Activated CD8-positive, alpha-beta T cell treated with anti-CD3 and anti-CD28 coated beads for 36 hours (primary cell): ENCODE results near the gene HTRA2. TPM values are rescaled to one million over a fixed set of nuclear protein-coding genes. Genes with fewer than 3 reads are reported as not detected.

ENCODE experiments used
- ATAC-seq: fragments of 200-7000 bp; cut with Tn5 transposase; one replicate; pipeline ENCODE4 v1.10.0; 2021; ENCODE audit warnings: mild to moderate bottlenecking, moderate library complexity
- CTCF ChIA-PET: fragments of 350-600 bp; sonication (Branson Sonifier 250); formaldehyde crosslinking; loops from one replicate; lab custom pipeline; 2021; ENCODE audit warnings: antibody characterized with exemption; lab: Charles Lee
- POLR2A ChIA-PET: fragments of 350-600 bp; sonication (Branson Sonifier 250); formaldehyde crosslinking; loops from one replicate; lab custom pipeline; 2021; ENCODE audit warnings: antibody characterized with exemption; lab: Charles Lee
- DNase-seq: peaks from one replicate; pipeline ENCODE4 v3.0.0-alpha.2; 2020
- H3K27ac Mint-ChIP-seq: one replicate; pipeline ENCODE4 v1.8.0; 2021; ENCODE audit warnings: mild to moderate bottlenecking, mixed read lengths
- H3K27me3 Mint-ChIP-seq: one replicate; pipeline ENCODE4 v1.8.0; 2021; ENCODE audit warnings: mixed read lengths
- H3K36me3 Mint-ChIP-seq: one replicate; pipeline ENCODE4 v1.8.0; 2021; ENCODE audit warnings: low read depth, mixed read lengths
- H3K4me1 Mint-ChIP-seq: one replicate; pipeline ENCODE4 v1.8.0; 2021; ENCODE audit warnings: low read depth, mixed read lengths
- H3K4me3 Mint-ChIP-seq: one replicate; pipeline ENCODE4 v1.8.0; 2021; ENCODE audit warnings: mild to moderate bottlenecking, moderate library complexity, mixed read lengths
- H3K9me3 Mint-ChIP-seq: one replicate; pipeline ENCODE4 v1.8.0; 2021; ENCODE audit warnings: mixed read lengths
- intact Hi-C: fragments of 100-400 bp; cut with micrococcal nuclease; formaldehyde crosslinking; loops from one replicate; pipeline ENCODE4 v1.10.0; 2022
- total RNA-seq, 2 experiments: library from RNA; stranded (reverse); gene quantifications; one replicate each; pipeline ENCODE4 v1.2.3, GENCODE V29; 2021
- TF ChIP-seq, protein P1 (sequence below): fragments of 200-600 bp; IDR thresholded peaks from one replicate; pipeline ENCODE4 v1.8.0; 2022; ENCODE audit warnings: antibody characterized with exemption, mild to moderate bottlenecking

HTRA2 gene
- total RNA-seq, 2 experiments from 2014 or later, result 42.0 to 45.0 TPM

DNA sequence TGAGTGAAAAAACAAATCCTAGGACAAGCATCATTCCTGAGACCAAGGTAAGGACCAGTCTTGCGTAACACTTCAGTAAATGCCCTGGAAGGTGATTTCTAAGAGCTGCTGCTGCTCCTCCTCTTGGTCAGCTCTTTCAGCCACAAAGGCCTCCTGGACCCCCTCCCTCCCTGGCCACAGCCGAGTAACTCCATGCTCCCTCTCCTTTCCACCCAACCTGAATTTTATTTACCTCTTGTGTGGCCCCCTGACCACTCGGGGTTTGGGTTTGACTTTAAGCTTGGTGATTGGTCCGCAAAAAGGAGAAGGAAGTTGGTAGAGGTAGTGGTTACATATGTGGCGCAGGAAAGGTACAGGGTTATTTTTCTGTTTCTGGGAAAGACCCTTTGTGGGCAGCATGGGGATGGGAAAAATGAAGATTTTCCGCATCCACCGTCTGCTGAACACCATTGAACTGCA is 9.2 kb downstream of the HTRA2 start:
- ATAC-seq (no peak), DNase-seq (no peak)
- ChIA-PET CTCF (interaction anchor here (0.9 to 1.7 kb wide), 9 partner anchors 9 to 57 kb away, joined by 3 to 4 read pairs (median 4); partner anchors contain the start of genes AUP1, HTRA2 and LOXL3), POLR2A (interaction anchor here (1.6 kb wide), 1 partner anchor 19 kb away, joined by 4 read pairs; no protein-coding TSS in a partner anchor)
- no peak overlapping the region for H3K27ac Mint-ChIP-seq
- H3K9me3 Mint-ChIP-seq, result no peaks in the 10 kb centered on the region
- TF ChIP-seq, protein P1, sequence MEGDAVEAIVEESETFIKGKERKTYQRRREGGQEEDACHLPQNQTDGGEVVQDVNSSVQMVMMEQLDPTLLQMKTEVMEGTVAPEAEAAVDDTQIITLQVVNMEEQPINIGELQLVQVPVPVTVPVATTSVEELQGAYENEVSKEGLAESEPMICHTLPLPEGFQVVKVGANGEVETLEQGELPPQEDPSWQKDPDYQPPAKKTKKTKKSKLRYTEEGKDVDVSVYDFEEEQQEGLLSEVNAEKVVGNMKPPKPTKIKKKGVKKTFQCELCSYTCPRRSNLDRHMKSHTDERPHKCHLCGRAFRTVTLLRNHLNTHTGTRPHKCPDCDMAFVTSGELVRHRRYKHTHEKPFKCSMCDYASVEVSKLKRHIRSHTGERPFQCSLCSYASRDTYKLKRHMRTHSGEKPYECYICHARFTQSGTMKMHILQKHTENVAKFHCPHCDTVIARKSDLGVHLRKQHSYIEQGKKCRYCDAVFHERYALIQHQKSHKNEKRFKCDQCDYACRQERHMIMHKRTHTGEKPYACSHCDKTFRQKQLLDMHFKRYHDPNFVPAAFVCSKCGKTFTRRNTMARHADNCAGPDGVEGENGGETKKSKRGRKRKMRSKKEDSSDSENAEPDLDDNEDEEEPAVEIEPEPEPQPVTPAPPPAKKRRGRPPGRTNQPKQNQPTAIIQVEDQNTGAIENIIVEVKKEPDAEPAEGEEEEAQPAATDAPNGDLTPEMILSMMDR, result no peak
- peaks cover 16% of the 10 kb centered on the region for H3K27me3 Mint-ChIP-seq
- intact Hi-C loops, result no loop called here
- no peaks in the 10 kb centered on the region for H3K4me1 Mint-ChIP-seq
- H3K4me3 Mint-ChIP-seq, result no peak overlapping the region
- H3K36me3 Mint-ChIP-seq, result no peaks in the 10 kb centered on the region

DNA sequence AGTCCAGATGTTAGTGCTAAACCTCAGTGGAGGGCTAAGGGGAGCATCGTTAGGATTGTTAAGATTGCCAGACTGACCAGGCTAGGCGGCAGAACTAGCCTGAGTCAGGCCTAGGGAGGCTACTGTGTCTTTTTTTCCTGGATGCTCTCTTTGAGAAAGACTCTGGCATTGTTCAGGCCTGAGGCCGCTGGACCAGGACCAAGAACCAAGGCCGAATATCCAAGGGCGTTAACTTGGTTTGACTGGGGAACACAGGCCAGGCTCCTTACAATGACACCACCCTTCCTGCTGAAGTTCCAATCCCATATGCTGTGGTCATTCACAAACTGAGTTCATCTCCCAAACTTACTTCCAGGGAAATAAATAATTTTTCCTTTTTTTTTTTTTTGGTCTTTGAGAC is 10.6 kb downstream of the HTRA2 start:
- H3K4me1 Mint-ChIP-seq, result no peaks in the 10 kb centered on the region
- H3K4me3 Mint-ChIP-seq, result no peak overlapping the region
- H3K27me3 Mint-ChIP-seq, result peaks cover 20% of the 10 kb centered on the region
- no peaks in the 10 kb centered on the region for H3K36me3 Mint-ChIP-seq
- intact Hi-C loops, result no loop called here
- DNase-seq (no peak), ATAC-seq (no peak)
- ChIA-PET CTCF (interaction anchor here (1.0 to 1.5 kb wide), 4 partner anchors 9 to 58 kb away, joined by 3 to 4 read pairs (median 4); no protein-coding TSS in a partner anchor), POLR2A (no interaction called here)
- TF ChIP-seq, protein P1, result no peak
- H3K9me3 Mint-ChIP-seq, result no peaks in the 10 kb centered on the region
- no peak overlapping the region for H3K27ac Mint-ChIP-seq

DNA sequence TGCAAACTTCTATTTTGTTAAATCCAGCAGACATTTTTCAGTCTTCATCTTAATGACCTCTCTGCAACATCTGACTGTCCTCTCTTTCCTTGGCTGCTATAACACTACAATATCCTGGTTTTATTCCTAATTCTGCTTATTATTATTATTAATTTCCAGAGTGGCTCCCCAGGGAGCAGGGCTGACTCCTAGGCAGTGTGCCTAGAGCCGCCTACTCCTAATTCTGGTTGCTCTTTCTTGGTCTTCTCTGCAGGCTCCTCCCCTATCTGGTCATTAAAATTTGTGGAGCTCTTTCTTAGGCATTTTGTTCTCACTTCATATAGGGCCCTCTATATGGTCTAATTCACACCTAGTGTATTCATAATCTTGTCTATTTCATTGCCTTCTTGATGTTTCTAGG is 13.2 kb downstream of the HTRA2 start:
- ATAC-seq (no peak), DNase-seq (no peak)
- H3K9me3 Mint-ChIP-seq, result no peaks in the 10 kb centered on the region
- H3K27me3 Mint-ChIP-seq, result peaks cover 35% of the 10 kb centered on the region
- no peaks in the 10 kb centered on the region for H3K4me1 Mint-ChIP-seq
- ChIA-PET CTCF (interaction anchor here (0.9 to 1.1 kb wide), 2 partner anchors 11 to 43 kb away, joined by 3 read pairs; no protein-coding TSS in a partner anchor), POLR2A (interaction anchor here (0.5 to 0.8 kb wide), 2 partner anchors 29 to 59 kb away, joined by 3 read pairs; no protein-coding TSS in a partner anchor)
- no peak overlapping the region for H3K4me3 Mint-ChIP-seq
- H3K27ac Mint-ChIP-seq, result no peak overlapping the region
- intact Hi-C loops, result no loop called here
- TF ChIP-seq, protein P1, result no peak
- no peaks in the 10 kb centered on the region for H3K36me3 Mint-ChIP-seq

DNA sequence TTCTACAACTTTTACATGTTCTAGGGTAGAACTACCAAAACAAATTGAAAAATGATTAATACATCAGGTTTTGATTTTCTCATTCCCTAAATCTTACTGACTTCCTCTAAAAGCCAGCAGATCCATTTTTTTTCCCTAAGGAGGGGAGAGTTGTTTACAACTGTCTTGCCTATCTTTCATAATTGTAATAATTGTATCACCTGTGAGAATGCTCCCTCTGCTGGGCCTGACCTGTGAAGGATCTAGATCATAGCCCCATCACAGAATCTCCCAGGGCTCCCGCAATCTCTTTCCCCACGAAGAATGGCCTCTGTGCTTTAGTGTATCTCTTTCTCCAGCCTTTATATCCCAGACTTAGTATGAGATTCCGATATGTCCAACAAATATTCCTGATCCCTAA is 14.9 kb downstream of the HTRA2 start:
- Mint-ChIP-seq H3K4me1 (no peaks in the 10 kb centered on the region), H3K9me3 (no peaks in the 10 kb centered on the region), H3K27ac (no peak overlapping the region), H3K4me3 (no peak overlapping the region), H3K27me3 (peaks cover 39% of the 10 kb centered on the region), H3K36me3 (no peaks in the 10 kb centered on the region)
- ChIA-PET POLR2A (no interaction called here), CTCF (interaction anchor here (0.8 to 3.1 kb wide), 8 partner anchors 8 to 62 kb away, joined by 3 to 21 read pairs (median 7); partner anchors contain the start of genes CCDC142, LOXL3 and TTC31)
- intact Hi-C loops, result no loop called here
- TF ChIP-seq, protein P1, result peak; percentile 44
- peak; percentile 47 for DNase-seq
- ATAC-seq, result no peak

DNA sequence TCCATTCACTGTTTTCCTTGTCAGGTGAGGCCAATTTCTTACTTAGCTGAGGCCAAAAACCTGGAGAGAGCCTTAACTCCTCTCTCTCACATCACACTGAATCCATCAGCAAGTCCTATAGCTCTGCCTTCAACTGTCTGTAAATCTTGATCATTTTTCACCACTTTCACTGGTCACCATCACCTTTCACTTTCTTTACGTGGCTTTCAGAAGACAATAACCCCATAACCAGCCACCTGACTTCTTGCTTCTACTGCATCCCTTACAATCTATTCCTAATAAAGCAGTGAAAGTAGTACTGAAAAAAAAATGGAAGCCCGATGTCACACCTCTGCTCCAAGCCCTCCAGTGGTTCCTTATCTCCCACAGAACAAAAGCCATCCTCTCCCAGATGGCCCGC is 16.3 kb downstream of the HTRA2 start:
- H3K9me3 Mint-ChIP-seq, result no peaks in the 10 kb centered on the region
- ATAC-seq (no peak), DNase-seq (no peak)
- H3K27ac Mint-ChIP-seq, result no peak overlapping the region
- no peaks in the 10 kb centered on the region for H3K4me1 Mint-ChIP-seq
- intact Hi-C loops, result no loop called here
- POLR2A ChIA-PET, result no interaction called here
- CTCF ChIA-PET, result interaction anchor here (1.0 to 3.1 kb wide), 7 partner anchors 13 to 64 kb away, joined by 3 to 21 read pairs (median 7); partner anchors contain the start of genes CCDC142 and TTC31
- H3K27me3 Mint-ChIP-seq, result peaks cover 44% of the 10 kb centered on the region
- TF ChIP-seq, protein P1, result no peak
- H3K36me3 Mint-ChIP-seq, result no peaks in the 10 kb centered on the region
- H3K4me3 Mint-ChIP-seq, result no peak overlapping the region
